NT2/D1 (cell line): ENCODE data around the gene DDX24.

Source experiments
- YY1 ChIP-seq: IDR thresholded peaks from 2 replicates; pipeline ENCODE4 v1.6.1; 2011; ENCODE audit not compliant: insufficient read length, insufficient read depth
- ZNF274 ChIP-seq: IDR thresholded peaks from 2 replicates; pipeline ENCODE4 v1.6.1; 2011; ENCODE audit warnings: mild to moderate bottlenecking, low read depth, low read length

GRCh38 chr14:94025720-94026119, 55.3 kb downstream of the DDX24 start:
- no peak for TF ChIP-seq ZNF274
- no peak for TF ChIP-seq YY1
